Spleen (tissue), 7 donors: ENCODE measurements around the gene SPI1.

ENCODE experiments used
- POLR2A ChIP-seq, 3 donors: fragments of 450-650 bp; IDR thresholded peaks; one replicate each; pipeline ENCODE4 v1.5.1; 2017; ENCODE audit warnings: antibody characterized with exemption in 3 of 3, mild to moderate bottlenecking in 1 of 3
- POLR2AphosphoS5 ChIP-seq, 3 donors: sonication (generic); formaldehyde crosslinking; IDR thresholded peaks; one replicate each; pipeline ENCODE4 v1.5.1; 2017; ENCODE audit warnings: antibody characterized with exemption in 3 of 3
- TF ChIP-seq, protein P1 (sequence below), 11 experiments: fragments of 200-600 bp in 7 of 11; fragments of 450-650 bp in 4 of 11; sonication (generic) in 4 of 11; IDR thresholded peaks in 8 of 11; conservative IDR thresholded peaks in 3 of 11; 1 replicate in 7 of 11; 2 replicates in 4 of 11; pipeline versions ENCODE4 v1.4.0 to v1.8.0; 2016 to 2021; ENCODE audit warnings: antibody characterized with exemption in 11 of 11, inconsistent platforms in 4 of 11, mild to moderate bottlenecking in 1 of 11
- donor health status: DM: no; HTN: no; CAD: no; lungs with moderate emphysema.
- donor health status: DM: no; HTN: no; CAD: no.
- donor health status: DM: no; HTN: no; CAD: no.

DNA sequence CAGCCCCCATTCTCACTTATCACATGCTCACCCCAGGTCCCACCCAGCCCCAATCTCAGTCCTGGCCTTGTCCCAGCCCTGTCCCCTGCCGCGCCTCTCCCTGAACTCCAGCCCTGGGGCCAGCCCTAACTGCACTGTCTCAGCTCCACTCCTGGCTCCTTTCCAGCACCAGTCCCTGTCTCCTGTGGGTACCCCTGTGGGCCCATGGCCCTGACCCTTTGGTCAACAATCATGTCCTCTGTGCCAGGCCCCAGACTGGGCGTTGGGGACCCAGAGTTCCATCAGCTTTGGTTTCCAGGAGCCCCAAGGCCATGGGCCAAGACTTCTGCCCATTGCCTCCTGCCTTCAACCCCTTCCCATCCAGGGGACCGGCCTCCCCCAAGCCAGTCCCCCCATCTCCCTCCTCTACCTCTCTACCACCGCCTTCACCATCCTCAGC lies 757 bp downstream of the SPI1 start:
- TF ChIP-seq, protein P1, sequence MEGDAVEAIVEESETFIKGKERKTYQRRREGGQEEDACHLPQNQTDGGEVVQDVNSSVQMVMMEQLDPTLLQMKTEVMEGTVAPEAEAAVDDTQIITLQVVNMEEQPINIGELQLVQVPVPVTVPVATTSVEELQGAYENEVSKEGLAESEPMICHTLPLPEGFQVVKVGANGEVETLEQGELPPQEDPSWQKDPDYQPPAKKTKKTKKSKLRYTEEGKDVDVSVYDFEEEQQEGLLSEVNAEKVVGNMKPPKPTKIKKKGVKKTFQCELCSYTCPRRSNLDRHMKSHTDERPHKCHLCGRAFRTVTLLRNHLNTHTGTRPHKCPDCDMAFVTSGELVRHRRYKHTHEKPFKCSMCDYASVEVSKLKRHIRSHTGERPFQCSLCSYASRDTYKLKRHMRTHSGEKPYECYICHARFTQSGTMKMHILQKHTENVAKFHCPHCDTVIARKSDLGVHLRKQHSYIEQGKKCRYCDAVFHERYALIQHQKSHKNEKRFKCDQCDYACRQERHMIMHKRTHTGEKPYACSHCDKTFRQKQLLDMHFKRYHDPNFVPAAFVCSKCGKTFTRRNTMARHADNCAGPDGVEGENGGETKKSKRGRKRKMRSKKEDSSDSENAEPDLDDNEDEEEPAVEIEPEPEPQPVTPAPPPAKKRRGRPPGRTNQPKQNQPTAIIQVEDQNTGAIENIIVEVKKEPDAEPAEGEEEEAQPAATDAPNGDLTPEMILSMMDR (IDR thresholded peaks at IDR 0.05 in 8 of 11, conservative IDR thresholded peaks at IDR 0.05 in 3 of 11) = no peak
- no peak for TF ChIP-seq POLR2A (IDR thresholded peaks at IDR 0.05)
- TF ChIP-seq POLR2AphosphoS5 (IDR thresholded peaks at IDR 0.05) = no peak
